GM18505 (cell line): ENCODE results near the gene RP2.

ENCODE experiments used
- ATAC-seq: cut with Tn5 transposase; IDR thresholded peaks from one replicate; pipeline ENCODE4 v1.9.1; 2021; ENCODE audit not compliant: unreplicated experiment
- POLR2A ChIP-seq: IDR thresholded peaks from 4 replicates; pipeline ENCODE4 v1.6.1; 2011; ENCODE audit warnings: borderline replicate concordance; ENCODE audit not compliant: insufficient read depth, insufficient read length; ENCODE audit errors: extremely low read depth

The RP2 gene

DNA sequence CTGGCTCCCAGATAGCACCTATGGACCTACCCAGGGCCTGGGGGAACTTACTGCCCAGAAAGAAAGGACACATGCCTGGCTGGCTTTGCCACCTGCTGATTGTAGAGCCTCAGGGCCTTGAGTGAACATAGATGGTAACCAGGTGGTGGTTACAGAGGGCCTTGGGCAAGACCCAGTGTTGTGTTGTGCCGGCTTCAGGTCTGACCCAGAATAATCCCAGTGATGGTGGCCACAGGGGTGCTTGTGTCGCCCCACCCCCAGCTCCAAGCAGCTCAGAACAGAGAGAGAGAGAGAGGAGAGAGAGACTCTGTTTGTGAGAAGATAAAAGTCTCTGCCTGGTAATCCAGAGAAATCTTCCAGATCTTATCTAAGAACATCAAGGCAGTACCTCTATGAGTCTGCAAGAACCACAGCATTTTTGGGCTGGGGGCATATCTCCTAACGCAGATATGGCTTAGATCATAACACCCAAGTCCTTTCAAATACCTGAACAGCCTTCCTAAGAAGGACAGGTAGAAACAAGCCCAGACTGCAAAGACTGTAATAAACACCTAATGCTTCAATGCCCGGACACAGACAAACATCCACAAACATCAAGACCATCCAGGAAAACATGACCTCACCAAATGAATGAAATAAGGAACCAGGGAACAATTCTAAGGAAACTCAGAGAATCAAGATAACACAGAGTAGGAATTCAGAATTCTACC lies 16.3 kb upstream of the RP2 start:
- TF ChIP-seq POLR2A, result no peak
- ATAC-seq, result no peak

DNA sequence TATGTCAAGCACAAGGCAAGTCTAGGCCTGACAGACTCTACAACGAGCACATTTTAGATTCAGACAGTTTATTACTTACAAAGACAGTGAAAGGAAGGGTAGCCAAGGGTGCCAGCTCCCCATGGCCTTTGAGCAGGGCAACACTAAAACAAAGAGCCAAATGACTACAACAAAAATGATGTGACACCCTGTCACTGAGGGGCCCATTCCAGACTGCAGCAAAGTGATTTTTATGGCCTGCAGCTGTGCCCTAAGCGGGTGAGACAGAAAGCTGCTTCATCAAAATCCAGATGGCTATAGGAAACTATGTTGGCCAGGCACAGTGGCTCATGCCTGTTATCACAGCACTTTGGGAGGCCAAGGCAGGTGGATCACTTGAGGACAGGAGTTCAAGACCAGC lies 13.4 kb upstream of the RP2 start:
- TF ChIP-seq POLR2A, result no peak
- no peak for ATAC-seq

DNA sequence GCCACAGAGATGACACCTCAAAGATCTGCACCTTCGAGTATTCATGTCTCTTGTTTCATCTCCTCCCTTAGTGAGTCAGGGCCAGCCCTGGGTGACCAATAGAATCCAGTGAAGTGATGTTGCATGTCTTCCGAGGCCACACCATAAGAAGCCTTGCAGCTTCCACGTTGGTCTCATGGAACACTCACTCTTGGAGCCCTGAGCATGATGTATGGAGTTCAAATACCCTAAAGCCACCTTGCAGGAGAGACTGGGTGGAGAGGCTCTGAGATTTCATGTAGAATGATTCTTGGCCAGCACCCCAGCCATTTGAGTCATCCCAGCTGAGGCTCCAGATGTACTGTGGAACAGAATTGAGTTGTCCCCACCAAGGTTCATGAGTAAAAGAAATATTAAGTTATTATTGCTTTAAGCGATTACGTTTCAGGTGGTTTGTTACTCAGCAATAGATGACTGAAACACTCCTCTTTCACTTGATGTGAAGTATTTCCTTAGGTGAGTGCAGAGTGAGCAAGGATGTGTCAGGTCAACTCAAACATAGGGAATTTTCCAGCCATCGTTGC lies 5.0 kb upstream of the RP2 start:
- TF ChIP-seq POLR2A, result no peak
- ATAC-seq, result no peak

DNA sequence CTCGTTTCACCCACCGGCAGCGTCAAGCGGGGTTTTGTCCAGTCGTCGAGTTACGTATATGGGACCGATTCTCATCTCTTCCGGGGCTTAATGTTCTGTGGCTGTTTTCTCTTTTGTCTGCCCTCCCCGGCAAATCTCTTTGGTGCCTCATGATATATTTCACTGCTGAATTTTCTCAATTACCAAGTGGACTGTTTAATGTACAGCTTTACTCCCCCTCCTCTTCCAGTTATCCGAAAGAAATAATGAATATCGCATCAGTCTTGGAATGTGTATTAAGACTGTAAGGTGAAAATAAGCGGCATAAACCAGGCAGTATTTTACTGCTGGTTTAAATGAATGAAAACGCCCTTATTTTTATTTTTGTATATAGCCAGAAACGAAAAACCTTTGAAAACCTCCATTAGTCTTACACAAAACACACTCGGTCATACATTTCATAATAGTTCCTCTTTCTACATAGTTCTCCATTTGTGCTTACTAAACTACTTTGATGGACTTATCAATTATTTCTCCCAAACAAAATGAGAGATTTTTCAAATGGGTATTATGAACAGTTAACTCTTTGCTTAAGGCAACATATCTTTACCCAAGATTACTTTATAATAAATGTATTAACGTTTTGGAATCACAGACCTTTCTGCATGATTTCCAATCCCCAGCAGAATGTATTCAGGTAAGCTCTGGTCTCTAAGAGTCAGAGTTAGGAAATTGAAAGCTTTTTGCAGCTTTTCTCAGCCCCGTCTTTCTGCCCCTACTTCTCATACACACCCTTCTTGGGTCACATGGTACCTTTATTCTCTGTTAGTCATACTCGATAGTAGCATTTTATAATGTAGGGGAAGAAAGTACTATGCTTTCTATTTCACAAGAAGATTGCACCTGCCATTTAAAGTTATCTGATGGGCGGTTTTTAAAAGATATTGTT lies 979 bp downstream of the RP2 start:
- TF ChIP-seq POLR2A, result no peak
- ATAC-seq, result no peak

DNA sequence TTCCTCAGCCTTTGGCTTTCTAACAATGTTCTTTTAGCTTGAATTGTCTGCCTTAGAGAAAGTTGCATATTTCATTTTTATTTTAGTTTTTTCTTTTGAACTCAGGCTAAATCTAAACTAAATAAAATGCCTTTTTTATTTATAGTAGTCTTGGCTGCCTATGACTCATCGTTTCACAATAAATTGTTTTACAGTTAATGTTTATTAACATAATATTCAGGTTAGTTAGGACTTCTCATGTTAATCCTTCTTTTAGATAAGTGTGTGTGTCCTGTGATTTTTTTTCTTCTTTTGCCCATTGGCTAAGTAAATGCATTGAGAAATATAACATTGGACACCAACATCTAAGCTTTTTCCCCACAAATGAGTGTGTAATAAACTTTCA lies 1.6 kb downstream of the RP2 start:
- TF ChIP-seq POLR2A, result no peak
- ATAC-seq, result no peak

DNA sequence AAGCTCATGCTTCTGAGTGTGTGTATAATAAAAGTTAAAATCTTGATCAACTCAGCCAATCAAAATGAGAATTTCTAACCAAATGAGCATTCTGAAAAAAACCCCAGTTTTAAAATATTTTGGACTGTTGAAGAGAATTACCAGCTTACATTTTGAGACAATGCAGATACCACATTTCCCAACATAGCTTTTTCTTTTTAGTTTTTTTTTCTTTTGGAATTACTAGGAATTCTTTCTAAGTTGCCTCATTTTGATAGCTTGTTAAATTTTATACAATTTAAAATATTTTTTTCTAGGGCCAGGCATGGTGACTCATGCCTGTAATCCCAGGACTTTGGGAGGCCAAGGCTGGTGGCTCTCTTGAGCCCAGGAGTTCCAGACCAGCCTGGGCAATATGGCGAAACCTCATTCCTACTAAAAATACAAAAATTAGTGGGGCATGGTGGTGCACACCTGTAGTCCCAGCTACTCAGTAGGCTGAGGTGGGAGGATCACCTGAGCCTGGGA lies 2.2 kb downstream of the RP2 start:
- TF ChIP-seq POLR2A, result no peak
- ATAC-seq, result no peak

DNA sequence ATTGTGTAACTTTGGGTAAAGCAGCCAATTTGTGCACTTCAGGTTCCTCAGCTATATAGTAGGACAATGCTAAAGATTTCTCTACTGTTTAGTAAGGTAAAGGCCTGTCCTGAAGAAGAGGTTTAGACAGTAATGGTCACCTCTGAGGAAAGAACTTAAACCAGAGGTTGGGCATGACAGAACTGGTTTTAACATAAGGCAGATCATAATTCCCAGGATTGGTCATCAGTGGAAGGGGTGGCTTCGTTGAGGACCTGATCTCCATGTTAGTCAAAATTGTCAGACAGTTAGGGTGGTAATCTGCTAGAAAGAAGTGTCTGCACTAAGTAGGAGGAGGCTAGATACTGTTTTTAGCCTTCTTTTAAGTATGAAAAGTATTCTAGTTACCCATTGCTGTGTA lies 4.1 kb downstream of the RP2 start:
- ATAC-seq, result no peak
- TF ChIP-seq POLR2A, result no peak

DNA sequence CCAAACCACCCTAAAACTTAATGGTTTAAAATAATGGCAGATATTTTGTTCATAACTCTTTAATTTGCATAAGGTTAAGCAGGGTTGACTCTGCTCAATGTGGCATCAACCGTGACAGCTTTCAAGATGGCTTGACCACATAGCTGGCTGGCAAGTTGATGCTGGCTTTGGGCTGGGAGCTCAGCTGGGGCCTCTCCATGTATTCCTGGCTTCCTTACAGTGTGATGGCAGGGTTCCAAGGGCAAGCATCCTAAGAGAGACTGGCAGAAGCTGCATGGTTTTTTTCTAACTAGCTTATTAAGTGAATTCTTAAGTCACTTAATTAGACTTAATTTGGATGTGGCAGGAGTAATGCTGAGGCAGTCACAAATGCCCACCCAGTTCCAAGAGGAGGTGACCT lies 4.5 kb downstream of the RP2 start:
- ATAC-seq, result no peak
- no peak for TF ChIP-seq POLR2A

DNA sequence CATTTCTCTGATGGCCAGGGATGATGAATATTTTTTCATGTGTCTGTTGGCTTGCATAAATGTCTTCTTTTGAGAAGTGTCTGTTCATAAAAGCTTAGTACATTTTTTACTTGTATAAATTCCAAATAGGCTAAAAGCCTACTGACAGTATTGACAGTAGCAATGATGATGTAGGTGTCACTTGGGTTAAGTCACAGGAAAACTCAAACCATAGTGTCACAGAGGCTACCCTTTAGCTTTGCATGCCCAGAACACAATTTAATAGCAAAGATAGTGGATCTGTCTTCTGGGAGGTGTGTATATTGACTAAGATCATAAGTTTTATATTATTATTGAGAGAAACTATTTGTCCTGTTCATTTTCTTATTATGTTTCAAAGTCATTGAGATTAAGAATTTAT lies 8.1 kb downstream of the RP2 start:
- no peak for TF ChIP-seq POLR2A
- no peak for ATAC-seq

DNA sequence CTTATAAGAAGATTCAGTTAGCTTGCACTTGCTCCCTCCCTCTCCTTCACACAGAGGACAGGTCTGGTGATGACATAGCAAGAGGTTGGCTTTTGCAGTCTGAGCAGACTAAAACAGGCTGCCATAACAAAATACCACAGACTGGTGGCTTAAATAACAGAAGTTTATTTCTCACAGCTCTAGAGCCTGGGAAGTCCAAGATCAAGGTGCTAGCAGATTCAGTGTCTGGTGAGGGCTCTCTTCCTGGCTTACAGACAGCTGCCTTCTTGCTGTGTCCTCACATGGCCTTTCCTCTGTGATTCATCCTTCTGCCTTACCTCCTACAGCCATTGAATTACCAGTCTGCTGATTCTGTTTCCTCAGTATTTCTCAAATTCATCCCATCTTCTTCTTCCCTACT lies 13.1 kb downstream of the RP2 start:
- no peak for TF ChIP-seq POLR2A

DNA sequence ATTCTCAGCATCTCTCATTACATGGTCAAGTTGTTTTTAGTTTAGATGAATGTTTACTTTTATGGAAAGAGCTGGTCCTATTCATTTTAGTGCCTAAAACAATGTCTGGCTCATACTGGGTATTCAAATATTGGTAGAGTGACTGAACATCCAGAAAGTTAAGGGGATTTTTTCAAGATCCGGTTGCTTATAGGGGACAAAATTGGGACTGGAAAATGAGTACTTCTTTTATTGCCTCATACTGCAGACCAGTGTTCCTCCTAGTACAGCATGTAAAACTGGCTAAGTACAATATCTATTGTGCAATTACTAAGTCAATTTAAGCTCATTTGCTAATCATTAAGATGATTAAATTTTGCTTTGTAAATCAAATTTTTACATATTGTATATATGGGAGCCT lies 13.9 kb downstream of the RP2 start:
- ATAC-seq, result no peak
- no peak for TF ChIP-seq POLR2A

More for the DNA sequence above, 13.1 kb downstream of the RP2 start:
- no peak for ATAC-seq

DNA sequence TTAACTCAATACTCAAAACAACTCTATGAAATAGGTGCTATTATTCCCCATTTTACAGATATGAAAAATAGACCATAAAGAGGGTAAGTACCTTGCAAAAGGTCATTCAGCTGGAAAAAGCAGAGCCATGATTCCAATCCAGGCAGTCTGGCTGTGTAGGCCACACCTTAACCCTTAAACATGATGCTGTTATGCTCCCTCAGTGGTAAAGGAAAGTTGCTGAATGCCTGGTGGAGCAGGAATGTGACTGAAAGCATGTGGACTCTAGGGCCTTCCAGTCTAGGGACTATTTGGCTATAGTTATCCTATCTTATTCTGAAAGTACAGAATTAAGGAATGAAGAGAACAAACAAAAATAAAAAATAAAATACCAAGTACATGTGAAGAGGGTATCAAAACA lies 19.6 kb downstream of the RP2 start:
- ATAC-seq, result no peak

DNA sequence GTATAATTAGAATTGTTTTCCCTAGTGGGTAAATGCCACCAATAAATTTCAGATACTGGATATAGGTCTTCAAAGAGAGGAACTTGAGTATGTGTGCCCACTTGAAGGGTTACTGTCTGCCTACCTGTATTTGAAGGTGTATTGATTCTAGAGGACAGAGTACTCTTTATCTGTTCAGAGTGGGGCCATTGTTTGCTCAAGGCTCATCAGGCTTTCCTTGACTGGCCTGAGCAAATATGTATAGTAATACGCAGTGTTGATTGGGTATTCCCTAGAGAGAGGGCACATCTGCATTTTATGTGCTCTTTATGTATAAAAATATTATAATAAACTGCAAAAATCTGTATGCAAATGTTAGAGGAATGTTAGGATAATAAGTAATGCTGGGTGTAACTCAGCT lies 23.7 kb downstream of the RP2 start:
- ATAC-seq, result no peak
- TF ChIP-seq POLR2A, result no peak

More for the DNA sequence above, 19.6 kb downstream of the RP2 start:
- TF ChIP-seq POLR2A, result no peak

DNA sequence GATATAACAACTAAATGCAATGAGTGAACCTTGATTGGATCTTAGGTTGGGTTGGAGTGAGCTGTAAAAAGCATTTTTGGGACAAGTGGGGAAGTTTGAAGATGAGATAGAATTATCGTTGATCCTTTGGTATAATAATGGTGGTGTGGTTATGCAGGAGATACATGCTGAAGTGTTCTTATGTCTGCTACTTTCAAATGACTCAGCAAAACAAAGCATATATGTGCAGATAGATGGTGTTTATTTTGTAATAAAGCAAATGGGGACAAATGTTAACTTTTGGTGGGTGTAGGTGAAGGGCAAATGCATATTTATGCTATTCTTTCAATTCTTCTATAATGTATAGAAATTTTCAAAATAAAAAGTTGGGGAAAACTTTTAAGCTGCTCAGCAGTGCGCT lies 26.2 kb downstream of the RP2 start:
- ATAC-seq, result no peak

DNA sequence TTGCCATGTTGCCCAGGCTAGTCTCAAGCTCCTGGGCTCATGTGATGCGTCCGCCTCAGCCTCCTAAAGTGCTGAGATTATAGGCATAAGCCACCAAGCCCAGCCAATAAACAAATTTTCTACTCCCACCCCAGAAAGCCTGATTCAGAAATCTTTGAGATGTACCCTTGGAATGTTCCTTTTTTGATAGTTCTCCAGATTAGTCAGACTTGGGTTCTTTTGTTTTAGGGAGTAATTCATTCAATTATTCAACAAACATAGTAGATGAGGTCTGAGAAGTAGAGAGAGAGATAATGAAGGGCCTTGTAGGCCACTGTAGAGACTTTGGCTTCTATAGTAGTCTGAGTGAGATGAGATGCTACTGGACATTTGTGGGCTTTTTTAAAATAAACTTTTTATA lies 27.8 kb downstream of the RP2 start:
- TF ChIP-seq POLR2A, result no peak
- no peak for ATAC-seq

More for the DNA sequence above, 26.2 kb downstream of the RP2 start:
- TF ChIP-seq POLR2A, result no peak

DNA sequence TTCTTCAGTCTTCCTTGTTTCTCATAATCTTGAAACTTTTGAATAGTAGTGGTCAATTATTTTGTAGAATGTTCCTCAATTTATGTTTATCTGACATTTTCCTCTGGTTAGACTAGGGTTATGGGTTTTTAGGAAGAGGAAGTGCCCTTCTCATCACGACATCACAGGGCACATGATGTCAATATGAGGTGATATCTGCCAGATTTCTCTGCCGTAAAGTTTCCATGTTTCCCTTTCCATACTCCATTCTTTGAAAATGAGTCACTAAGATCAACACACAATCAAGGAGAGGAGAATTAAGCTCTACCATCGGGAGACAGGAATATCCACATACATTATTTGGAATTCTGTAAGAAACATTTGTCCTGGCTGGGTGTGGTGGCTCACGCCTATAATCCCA lies 28.4 kb downstream of the RP2 start:
- no peak for TF ChIP-seq POLR2A
- no peak for ATAC-seq
